Measurements from ENCODE around the gene ANKH. TPM values are rescaled to one million over a fixed set of nuclear protein-coding genes. Genes with fewer than 3 reads are reported as not detected.

The ANKH gene
- polyA plus RNA-seq, 4 donors = 33.0 to 82.2 (median 41.9) TPM

DNA sequence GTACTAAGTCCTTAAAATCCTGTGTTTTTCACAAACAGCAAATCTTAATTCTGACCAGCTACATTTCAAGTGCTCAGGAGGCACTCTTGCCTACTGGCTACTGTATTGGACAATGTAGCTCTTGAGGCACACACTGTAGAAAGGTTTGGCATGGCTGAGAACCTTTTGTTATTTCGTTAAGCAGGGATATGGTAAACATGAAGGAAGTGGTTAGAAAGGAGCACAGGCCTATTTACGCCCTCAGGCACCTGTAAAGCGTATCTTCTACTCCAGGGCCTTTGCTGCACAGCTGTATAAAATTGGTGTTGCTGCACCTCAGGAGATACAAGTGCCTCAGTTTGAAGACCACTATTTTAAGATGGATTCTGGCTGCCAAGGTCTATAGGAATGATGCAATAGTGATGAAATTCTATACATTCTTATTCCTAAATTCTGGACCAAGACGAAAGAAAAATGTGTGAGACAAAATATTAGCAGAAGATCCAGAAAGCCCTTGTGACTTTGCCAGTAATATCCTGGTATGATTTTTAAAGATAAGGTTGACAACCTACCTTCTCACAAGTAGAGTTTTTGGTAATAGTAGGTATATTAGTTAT, 216.3 kb downstream of the ANKH start:
- H3K36me3 ChIP-seq (ENCODE audit: control insufficient read depth in 3 of 3, insufficient read depth in 2 of 3, low read depth in 1 of 3, low read length in 3 of 3) = no peaks in the 10 kb centered on the region
- no peaks in the 10 kb centered on the region for H3K4me1 ChIP-seq (ENCODE audit: control insufficient read depth in 3 of 3, insufficient read depth in 2 of 3, low read depth in 1 of 3, low read length in 2 of 3)
- DNase-seq (no peak), FAIRE-seq (no peak)
- H3K4me3 ChIP-seq (ENCODE audit: low read depth in 1 of 3, low read length in 3 of 3) = no peak overlapping the region
- WGBS, 3 donors = 49 to 59% (median 58%) methylated on average over 4 of the region's 4 CpGs
- no peaks in the 10 kb centered on the region for H3K9me3 ChIP-seq (ENCODE audit: control insufficient read depth in 2 of 2, insufficient read depth in 1 of 2, low read depth in 1 of 2, low read length in 1 of 2)
- H3K27ac ChIP-seq (ENCODE audit: low read depth in 1 of 3, low read length in 2 of 3) = no peak overlapping the region
- peaks cover 0 to 2% (median 0%) of the 10 kb centered on the region in 3 donors for H3K27me3 ChIP-seq (ENCODE audit: control insufficient read depth in 3 of 3, insufficient read depth in 3 of 3, low read length in 3 of 3)

Other genes with a start within 250 kb of the ANKH start
- 10 to 100 TPM in 1 of 4 donors, 1 to 10 TPM in 3; 3.1 to 22.8 (median 5.8) TPM for gene OTULIN, start 207.1 kb downstream of the ANKH start, polyA plus RNA-seq